Astrocyte of the cerebellum (primary cell): Measurements from ENCODE around the gene MKLN1.

Experiments used
- DNase-seq: peaks from one replicate; pipeline ENCODE4 v3.0.0-alpha.2; 2011; ENCODE audit warnings: low read depth
- H3K4me3 ChIP-seq: 2 replicates; pipeline ENCODE4 v1.5.1; 2011; ENCODE audit warnings: mild to moderate bottlenecking, low read depth, low read length, moderate library complexity
- CTCF ChIP-seq: IDR thresholded peaks from 2 replicates; pipeline ENCODE4 v1.5.1; 2012; ENCODE audit warnings: low read length, low read depth, moderate library complexity, mild to moderate bottlenecking; ENCODE audit errors: missing control alignments
- in situ Hi-C: cut with HindIII; loops from 2 replicates; pipeline ENCODE4 v1.10.0; 2017; ENCODE audit warnings: low sequenced_read_pairs

The MKLN1 gene

GRCh38 chr7:131476740-131477139 is 149.1 kb downstream of the MKLN1 start:
- H3K4me3 ChIP-seq, result no peak overlapping the region
- no peak for TF ChIP-seq CTCF
- in situ Hi-C loops, result no loop called here
- no peak for DNase-seq

GRCh38 chr7:131480384-131481315 is 153.0 kb downstream of the MKLN1 start:
- TF ChIP-seq CTCF, result no peak
- H3K4me3 ChIP-seq, result no peak overlapping the region
- peak; percentile 81 for DNase-seq
- in situ Hi-C loops, result no loop called here

- in situ Hi-C loops, result no loop called here
- H3K4me3 ChIP-seq, result no peak overlapping the region
- no peak for TF ChIP-seq CTCF
- no peak for DNase-seq
Observed at GRCh38 chr7:131482800-131483199, 155.1 kb downstream of the MKLN1 start.

- in situ Hi-C loops, result no loop called here
- H3K4me3 ChIP-seq, result no peak overlapping the region
- no peak for TF ChIP-seq CTCF
- no peak for DNase-seq
Observed at GRCh38 chr7:131483586-131483985, 155.9 kb downstream of the MKLN1 start.

GRCh38 chr7:131486346-131486745 is 158.7 kb downstream of the MKLN1 start:
- no peak overlapping the region for H3K4me3 ChIP-seq
- in situ Hi-C loops, result no loop called here
- TF ChIP-seq CTCF, result no peak

GRCh38 chr7:131487217-131487616 is 159.5 kb downstream of the MKLN1 start:
- in situ Hi-C loops, result no loop called here
- H3K4me3 ChIP-seq, result no peak overlapping the region
- TF ChIP-seq CTCF, result no peak
- no peak for DNase-seq

More at GRCh38 chr7:131486346-131486745, 158.7 kb downstream of the MKLN1 start:
- DNase-seq, result no peak
